NCI-H460 (cell line): ENCODE results near the gene IL22. TPM values are rescaled to one million over a fixed set of nuclear protein-coding genes. Genes with fewer than 3 reads are reported as not detected.

Experiments
- DNase-seq: peaks from one replicate; pipeline ENCODE4 v3.0.0-alpha.2; 2016; ENCODE audit warnings: low read depth; ENCODE audit errors: extremely low read depth
- polyA plus RNA-seq: library from polyadenylated mRNA; depleted of rRNA; stranded (reverse); fragments of >200 nt; gene quantifications from 2 replicates; pipeline ENCODE4 v1.2.3, GENCODE V29; 2014; cell fraction: nucleus; rRNA removed
- total RNA-seq: library from RNA; depleted of rRNA; stranded (reverse); fragments of >200 nt; shearing (Covaris generic); gene quantifications from 2 replicates; pipeline ENCODE4 v1.2.3, GENCODE V29; 2014; rRNA removed

The IL22 gene
- total RNA-seq = not detected in 2 replicates
- not detected in 2 replicates for polyA plus RNA-seq

- no peak for DNase-seq
These were observed at the start of gene IL22 for GRCh38 chr12:68253504-68253903. Gene IL22 (minus strand): TSS chr12:68253604. CDS start chr12:68253448, 156 bp downstream.

DNA sequence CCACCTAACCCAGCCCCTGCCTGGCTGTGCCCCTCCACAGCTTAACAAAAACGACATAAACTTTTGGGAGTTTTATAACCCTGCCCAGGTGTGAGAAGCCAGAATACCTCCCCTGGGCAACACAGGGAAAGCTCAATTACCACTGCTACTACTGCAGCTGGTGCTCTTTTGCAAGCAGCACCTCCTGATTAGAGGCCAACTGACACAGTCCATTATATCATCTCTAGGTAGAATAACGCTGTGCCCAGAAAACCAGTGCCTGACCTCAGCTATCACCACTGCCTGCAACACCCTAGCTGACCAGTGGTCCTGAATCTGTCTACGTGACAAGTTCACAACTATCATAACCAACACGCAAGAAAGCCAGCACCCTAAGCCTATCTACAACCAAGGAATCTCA is 44.5 kb upstream of the IL22 start:
- DNase-seq = no peak

GRCh38 chr12:68294251-68294650 is 40.8 kb upstream of the IL22 start:
- no peak for DNase-seq

- DNase-seq = no peak
These were observed 39.9 kb upstream of the IL22 start for GRCh38 chr12:68293347-68293746.

- DNase-seq = no peak
These were observed 38.9 kb upstream of the IL22 start for GRCh38 chr12:68292151-68292943.

DNA sequence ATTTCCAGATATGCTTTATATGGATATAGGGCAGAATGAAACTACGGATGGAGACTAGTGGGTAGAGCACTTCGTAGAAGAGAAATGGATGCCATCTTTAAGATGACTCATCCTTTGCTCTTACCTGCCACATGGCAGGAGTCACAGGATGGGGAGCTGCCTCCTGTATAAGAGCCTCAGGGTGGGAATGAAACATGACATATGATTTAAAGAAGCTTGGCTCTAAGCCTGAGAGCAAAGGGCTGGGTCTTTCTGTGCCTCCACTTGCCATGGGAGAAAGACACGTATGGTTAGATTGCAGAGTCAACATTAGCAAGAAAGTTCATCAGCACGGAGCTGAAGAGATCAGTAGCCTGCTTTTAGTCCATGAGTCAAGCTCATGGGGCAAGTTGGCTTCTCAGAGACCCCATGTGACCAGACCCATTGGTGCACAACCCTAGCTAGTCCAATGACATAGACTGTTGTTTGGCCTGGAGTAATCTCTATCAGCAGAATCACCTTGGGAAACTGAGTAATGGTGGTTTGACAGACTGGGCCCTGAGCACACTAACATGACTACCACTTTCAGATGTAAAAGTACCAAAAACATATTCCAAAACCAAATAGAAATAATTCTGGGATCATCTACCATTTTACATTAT is 38.1 kb upstream of the IL22 start:
- no peak for DNase-seq

DNA sequence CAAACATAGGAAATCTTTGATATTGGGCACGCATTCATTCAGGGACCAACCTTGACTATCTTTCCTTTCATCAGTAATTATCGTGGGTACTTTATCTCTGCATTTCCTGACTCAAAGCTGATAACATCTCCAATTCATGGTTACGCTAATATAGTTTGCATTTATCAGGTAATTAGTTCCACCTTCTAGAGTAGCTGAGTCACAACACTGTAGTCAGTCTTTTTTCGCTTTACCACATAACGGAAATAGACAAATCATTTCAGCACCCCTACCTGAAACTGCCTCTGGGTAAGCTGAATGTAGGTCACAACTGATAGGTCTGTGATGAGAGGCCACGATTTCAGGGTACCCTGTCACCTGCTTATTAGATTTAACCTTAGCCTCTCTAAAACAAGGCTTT is 36.7 kb upstream of the IL22 start:
- no peak for DNase-seq

DNA sequence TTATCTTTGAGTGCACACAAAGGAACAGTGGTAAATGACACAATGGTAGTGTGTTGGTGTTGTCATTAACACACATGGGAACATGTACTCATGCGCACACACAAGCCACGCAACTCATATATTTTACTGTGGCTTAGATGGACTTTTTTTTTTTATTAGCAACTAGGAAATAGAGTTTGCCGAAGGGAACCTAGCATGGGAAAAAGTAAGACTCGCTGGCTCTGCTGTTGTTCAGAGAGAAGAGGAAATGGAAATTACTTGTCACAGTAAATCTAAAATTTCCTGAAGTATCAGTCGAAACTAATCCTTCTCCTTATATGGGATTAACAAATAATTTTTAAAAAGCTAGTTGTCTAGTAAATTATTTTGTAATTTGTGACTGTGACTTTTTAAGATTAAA is 33.7 kb upstream of the IL22 start:
- DNase-seq = no peak

GRCh38 chr12:68286396-68286795 is 33.0 kb upstream of the IL22 start:
- no peak for DNase-seq

- DNase-seq = no peak
These were observed 32.1 kb upstream of the IL22 start for GRCh38 chr12:68285541-68285940.

- DNase-seq = no peak
These were observed 28.1 kb upstream of the IL22 start for GRCh38 chr12:68281322-68282077.

GRCh38 chr12:68280240-68280639 is 26.8 kb upstream of the IL22 start:
- DNase-seq = no peak

GRCh38 chr12:68279227-68280054 is 26.0 kb upstream of the IL22 start:
- DNase-seq = no peak

DNA sequence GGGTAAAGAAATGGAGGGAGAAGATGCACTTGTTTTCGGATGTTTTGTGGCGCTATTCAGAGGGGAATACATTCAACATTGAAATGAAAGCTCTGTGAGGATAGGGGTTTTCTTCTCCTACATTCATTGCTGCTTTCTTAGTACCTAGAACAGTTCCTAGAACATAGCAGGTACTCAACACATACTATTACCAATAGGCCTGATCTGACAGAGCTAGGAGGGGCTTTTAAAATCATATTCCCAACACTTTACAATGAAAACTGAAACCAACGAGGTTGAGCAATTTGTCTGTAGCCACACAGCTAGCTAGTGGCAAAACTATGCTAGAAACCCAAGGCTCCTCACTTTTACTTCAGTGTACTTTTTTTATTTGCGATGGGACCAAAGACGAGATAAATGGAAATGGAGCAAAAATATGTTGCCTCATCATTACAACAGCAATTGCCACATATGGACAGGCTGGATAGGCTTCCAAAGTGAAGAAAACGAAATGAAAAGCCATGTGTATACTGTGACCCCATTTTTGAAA is 23.1 kb upstream of the IL22 start:
- no peak for DNase-seq

DNA sequence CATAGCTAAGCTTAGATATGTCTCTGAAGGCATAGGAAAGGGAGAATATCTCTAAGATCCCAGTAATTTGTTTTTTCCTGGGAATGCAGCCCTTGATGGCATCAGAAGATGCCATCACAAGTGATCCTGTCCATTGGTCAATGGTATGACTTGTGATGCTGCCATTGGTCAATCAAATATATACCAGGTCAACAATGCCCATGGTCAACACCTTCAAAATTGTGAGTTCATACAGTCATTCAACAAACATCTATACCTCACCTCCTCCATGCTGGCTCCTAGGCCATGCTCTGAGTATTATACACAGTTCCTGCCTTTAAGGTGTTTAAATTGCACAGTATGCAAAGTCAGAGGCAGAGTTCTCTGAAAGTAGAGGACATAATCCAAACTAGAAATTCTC is 19.3 kb upstream of the IL22 start:
- DNase-seq = no peak

DNA sequence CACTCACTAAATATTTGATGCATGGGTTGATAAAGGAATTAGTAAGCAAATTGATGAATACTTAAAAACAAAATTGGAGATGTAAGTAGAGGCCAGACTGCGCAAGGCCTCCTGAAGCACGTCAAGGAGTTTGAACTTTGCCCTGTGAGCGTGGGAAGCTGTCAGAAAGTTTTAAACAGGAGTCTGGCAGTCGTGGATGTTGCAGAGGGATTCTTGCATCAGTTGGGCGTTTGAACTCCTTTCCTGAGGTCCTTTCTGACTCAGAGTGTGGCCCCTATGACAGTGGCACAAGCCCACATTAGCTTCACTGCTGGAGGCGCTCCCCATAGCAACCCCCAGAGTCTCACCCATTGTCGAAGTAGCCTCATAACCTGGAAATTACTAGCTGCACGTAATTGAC is 17.9 kb upstream of the IL22 start:
- no peak for DNase-seq

GRCh38 chr12:68270358-68270757 is 17.0 kb upstream of the IL22 start:
- no peak for DNase-seq

GRCh38 chr12:68269779-68270178 is 16.4 kb upstream of the IL22 start:
- no peak for DNase-seq

- DNase-seq = no peak
These were observed 15.6 kb upstream of the IL22 start for GRCh38 chr12:68268967-68269366.

GRCh38 chr12:68267892-68268396 is 14.5 kb upstream of the IL22 start:
- DNase-seq = no peak
